Fibroblast of the aortic adventitia (primary cell): Measurements from ENCODE around the gene DENND5B. TPM values are rescaled to one million over a fixed set of nuclear protein-coding genes. Genes with fewer than 3 reads are reported as not detected.
"Not testable (repeated sequence)": the region's sequence is repeated elsewhere in the genome, so short reads cannot be mapped to it uniquely, and the experiment has no call there.

Experiments used
- DNase-seq: peaks from one replicate; pipeline ENCODE4 v3.0.0-alpha.2; 2010; ENCODE audit warnings: low read depth
- H3K4me3 ChIP-seq: 2 replicates; pipeline ENCODE4 v1.5.1; 2011; ENCODE audit warnings: low read depth, mild to moderate bottlenecking, control low read depth, low read length, moderate library complexity
- total RNA-seq: library from RNA; depleted of rRNA; stranded (reverse); fragments of >200 nt; gene quantifications from 2 replicates; pipeline ENCODE4 v1.2.3, GENCODE V29; 2012; ENCODE audit warnings: low replicate concordance
- TF ChIP-seq, protein P1 (sequence below): IDR thresholded peaks from 2 replicates; pipeline ENCODE4 v1.5.1; 2011; ENCODE audit warnings: mild to moderate bottlenecking, low read length, control low read depth, inconsistent platforms; ENCODE audit not compliant: insufficient read depth

Gene DENND5B
- total RNA-seq, 1 donor: 19.2 TPM

GRCh38 chr12:31476437-31476836 lies 114.5 kb downstream of the DENND5B start:
- no peak for DNase-seq
- H3K4me3 ChIP-seq: no peak overlapping the region
- TF ChIP-seq, protein P1, sequence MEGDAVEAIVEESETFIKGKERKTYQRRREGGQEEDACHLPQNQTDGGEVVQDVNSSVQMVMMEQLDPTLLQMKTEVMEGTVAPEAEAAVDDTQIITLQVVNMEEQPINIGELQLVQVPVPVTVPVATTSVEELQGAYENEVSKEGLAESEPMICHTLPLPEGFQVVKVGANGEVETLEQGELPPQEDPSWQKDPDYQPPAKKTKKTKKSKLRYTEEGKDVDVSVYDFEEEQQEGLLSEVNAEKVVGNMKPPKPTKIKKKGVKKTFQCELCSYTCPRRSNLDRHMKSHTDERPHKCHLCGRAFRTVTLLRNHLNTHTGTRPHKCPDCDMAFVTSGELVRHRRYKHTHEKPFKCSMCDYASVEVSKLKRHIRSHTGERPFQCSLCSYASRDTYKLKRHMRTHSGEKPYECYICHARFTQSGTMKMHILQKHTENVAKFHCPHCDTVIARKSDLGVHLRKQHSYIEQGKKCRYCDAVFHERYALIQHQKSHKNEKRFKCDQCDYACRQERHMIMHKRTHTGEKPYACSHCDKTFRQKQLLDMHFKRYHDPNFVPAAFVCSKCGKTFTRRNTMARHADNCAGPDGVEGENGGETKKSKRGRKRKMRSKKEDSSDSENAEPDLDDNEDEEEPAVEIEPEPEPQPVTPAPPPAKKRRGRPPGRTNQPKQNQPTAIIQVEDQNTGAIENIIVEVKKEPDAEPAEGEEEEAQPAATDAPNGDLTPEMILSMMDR: no peak

DNA sequence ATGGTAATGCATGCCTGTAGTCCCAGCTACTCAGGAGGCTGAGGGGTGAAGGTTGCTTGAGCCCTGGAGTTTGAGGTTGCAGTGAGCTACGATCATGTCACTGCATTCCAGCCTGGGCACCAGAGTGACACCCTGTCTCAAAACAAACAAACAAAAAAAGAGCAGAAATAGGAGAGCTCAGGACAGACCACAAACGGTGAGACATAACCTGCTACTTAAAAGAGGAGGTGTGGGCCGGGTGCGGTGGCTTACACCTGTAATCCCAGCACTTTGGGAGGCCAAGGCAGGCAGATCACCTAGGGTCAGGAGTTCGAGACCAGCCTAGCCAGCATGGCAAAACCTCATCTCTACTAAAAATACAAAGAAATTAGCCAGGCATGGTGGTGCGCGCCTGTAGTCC lies 115.3 kb downstream of the DENND5B start:
- DNase-seq: not testable (repeated sequence)

GRCh38 chr12:31474751-31475150 lies 116.2 kb downstream of the DENND5B start:
- DNase-seq: no peak
- TF ChIP-seq, protein P1: no peak

More for the DNA sequence above, 115.3 kb downstream of the DENND5B start:
- not testable (repeated sequence) for H3K4me3 ChIP-seq

DNA sequence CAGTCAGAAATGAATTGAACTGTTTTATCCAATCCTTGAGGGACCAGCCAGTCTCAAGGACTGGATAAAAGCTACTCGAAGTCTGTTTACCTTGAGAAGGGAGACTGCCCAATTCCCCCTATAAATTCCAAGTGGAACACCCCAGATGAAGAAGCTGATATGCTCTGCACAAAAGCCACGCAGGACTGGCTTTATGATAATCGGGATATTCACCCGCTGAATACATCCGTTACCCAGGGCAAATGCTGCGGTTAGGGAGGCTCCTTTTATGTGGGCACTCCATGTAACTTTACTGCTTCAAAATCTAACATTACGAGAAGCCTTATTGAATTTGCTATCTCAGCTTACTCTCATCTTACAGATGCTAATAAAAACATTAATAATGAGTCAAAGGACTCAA lies 119.1 kb downstream of the DENND5B start:
- no peak overlapping the region for H3K4me3 ChIP-seq
- TF ChIP-seq, protein P1: no peak
- no peak for DNase-seq

More at GRCh38 chr12:31474751-31475150, 116.2 kb downstream of the DENND5B start:
- no peak overlapping the region for H3K4me3 ChIP-seq

DNA sequence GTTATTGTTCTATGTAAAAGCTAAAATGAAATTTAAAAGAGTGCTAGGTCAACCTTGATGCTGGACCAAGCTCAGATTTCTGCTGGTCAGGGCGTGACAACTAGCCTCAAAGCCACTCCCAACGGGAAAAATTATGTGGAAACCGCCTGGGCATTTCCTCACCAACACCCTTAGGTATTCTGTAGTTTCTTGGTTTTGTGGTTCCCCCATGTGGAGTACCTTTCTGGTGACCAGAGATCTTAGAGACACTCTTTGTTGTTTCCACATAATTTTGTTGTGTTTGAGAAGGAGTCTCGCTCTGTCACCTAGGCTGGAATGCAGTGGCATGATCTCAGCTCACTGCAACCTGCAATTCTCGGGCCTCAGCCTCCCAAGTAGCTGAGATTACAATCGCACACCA lies 119.9 kb downstream of the DENND5B start:
- TF ChIP-seq, protein P1: no peak
- no peak overlapping the region for H3K4me3 ChIP-seq
- DNase-seq: no peak

- H3K4me3 ChIP-seq: no peak overlapping the region
- TF ChIP-seq, protein P1: no peak
- no peak for DNase-seq
Observed at GRCh38 chr12:31470459-31470858, 120.5 kb downstream of the DENND5B start.

DNA sequence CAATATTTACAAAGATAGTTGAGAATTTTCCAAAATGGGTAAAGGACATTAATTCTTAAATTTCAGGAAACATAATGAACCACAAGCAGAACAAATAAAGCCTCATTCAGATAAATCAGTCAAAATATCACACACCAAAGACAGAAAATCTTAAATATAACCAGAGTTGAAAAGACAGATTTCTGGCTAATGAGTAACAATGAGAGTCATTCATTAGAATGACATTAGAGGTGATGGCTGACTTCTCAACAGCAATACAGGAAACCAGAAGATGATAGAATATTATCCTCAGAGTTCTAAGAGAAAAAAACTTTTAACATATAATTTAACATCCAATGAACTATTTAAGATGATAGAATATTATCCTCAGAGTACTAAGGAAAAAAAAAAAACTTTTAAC lies 124.2 kb downstream of the DENND5B start:
- no peak overlapping the region for H3K4me3 ChIP-seq
- TF ChIP-seq, protein P1: no peak
- no peak for DNase-seq

DNA sequence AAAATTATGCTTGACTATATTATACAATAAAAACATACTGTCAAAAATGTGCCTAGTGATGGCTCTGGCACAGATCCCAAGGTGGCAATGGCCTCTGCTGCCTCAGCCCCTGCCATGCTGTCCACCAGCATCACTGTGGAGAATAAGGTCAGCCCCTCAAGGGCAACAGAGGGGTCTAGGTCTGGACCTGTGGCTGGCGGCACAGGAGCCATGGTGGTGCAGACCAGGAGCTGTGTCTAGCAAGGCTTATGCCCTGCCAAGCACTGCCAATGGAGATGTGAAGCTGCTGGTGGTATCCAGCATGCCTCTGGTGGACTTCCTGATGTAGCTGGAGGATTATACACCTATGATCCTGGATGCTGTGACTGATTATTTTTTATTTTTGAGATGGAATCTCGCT lies 125.9 kb downstream of the DENND5B start:
- H3K4me3 ChIP-seq: no peak overlapping the region
- TF ChIP-seq, protein P1: no peak

More for the DNA sequence above, 125.9 kb downstream of the DENND5B start:
- no peak for DNase-seq
